Skeletal muscle tissue (tissue), 4 donors: ENCODE measurements around the gene PDCD1. TPM values are rescaled to one million over a fixed set of nuclear protein-coding genes. Genes with fewer than 3 reads are reported as not detected.
"Not testable (repeated sequence)": the region's sequence is repeated elsewhere in the genome, so short reads cannot be mapped to it uniquely, and the experiment has no call there.

Experiments used
- H3K27ac ChIP-seq: one replicate; pipeline ENCODE4 v1.7.0; 2013; ENCODE audit warnings: mild to moderate bottlenecking, low read depth, low read length, inconsistent platforms
- H3K27me3 ChIP-seq, 3 donors: one replicate each; pipeline ENCODE4 v1.7.0; 2013; ENCODE audit warnings: low read length in 3 of 3; ENCODE audit not compliant: control insufficient read depth in 3 of 3, insufficient read depth in 3 of 3
- H3K36me3 ChIP-seq, 3 donors: one replicate each; pipeline ENCODE4 v1.7.0; 2013; ENCODE audit warnings: low read length in 3 of 3; ENCODE audit not compliant: control insufficient read depth in 3 of 3, insufficient read depth in 3 of 3
- H3K4me1 ChIP-seq, 3 donors: one replicate each; pipeline ENCODE4 v1.7.0; 2013; ENCODE audit warnings: low read length in 3 of 3, mild to moderate bottlenecking in 3 of 3; ENCODE audit not compliant: control insufficient read depth in 3 of 3, insufficient read depth in 3 of 3
- H3K4me3 ChIP-seq, 3 donors: one replicate each; pipeline ENCODE4 v1.7.0; 2013; ENCODE audit warnings: low read length in 3 of 3
- H3K9ac ChIP-seq, 3 donors: one replicate each; pipeline ENCODE4 v1.7.0; 2013; ENCODE audit warnings: low read length in 3 of 3, mild to moderate bottlenecking in 3 of 3, moderate library complexity in 2 of 3, low read depth in 1 of 3
- H3K9me3 ChIP-seq, 3 donors: one replicate each; pipeline ENCODE4 v1.7.0; 2013; ENCODE audit warnings: low read length in 3 of 3; ENCODE audit not compliant: control insufficient read depth in 3 of 3
- total RNA-seq: library from RNA; depleted of rRNA; stranded (reverse); fragments of >200 nt; gene quantifications from one replicate; pipeline ENCODE4 v1.2.3, GENCODE V29; 2014
- donor health status: Osteomylitis.

The PDCD1 gene
- total RNA-seq = not detected

GRCh38 chr2:241858206-241859016 is at the start of gene PDCD1:
PDCD1 (minus strand) TSS chr2:241858894; CDS start chr2:241858838, 56 bp downstream.
- Histone ChIP-seq H3K9ac (peak within 1 kb of the TSS; percentile 33 to 79 (median 71)), H3K27ac (peak within 1 kb of the TSS; percentile 94), H3K4me1 (peaks cover 14 to 38% (median 21%) of the 10 kb centered on the region in 3 donors), H3K4me3 (peak within 1 kb of the TSS; percentile 49 to 68 (median 51)), H3K36me3 (no peaks in the 10 kb centered on the region), H3K9me3 (no peaks in the 10 kb centered on the region), H3K27me3 (peaks cover 7 to 17% (median 10%) of the 10 kb centered on the region in 3 donors)

- not testable (repeated sequence) for H3K9me3 ChIP-seq, H3K9ac ChIP-seq, H3K36me3 ChIP-seq, H3K4me1 ChIP-seq, H3K4me3 ChIP-seq, H3K27ac ChIP-seq
- H3K27me3 ChIP-seq = peaks cover 0 to 12% (median 0%) of the 10 kb centered on the region in 3 donors
These were observed 49.1 kb upstream of the PDCD1 start for GRCh38 chr2:241907831-241908230.

GRCh38 chr2:241906826-241907570 is 48.3 kb upstream of the PDCD1 start:
- peaks cover 0 to under 1% (median 0%) of the 10 kb centered on the region in 3 donors for H3K4me1 ChIP-seq
- H3K27ac ChIP-seq = no peak overlapping the region
- H3K36me3 ChIP-seq = no peaks in the 10 kb centered on the region
- H3K9me3 ChIP-seq = no peaks in the 10 kb centered on the region
- H3K4me3 ChIP-seq = no peak overlapping the region
- H3K27me3 ChIP-seq = peaks cover 0 to 15% (median under 1%) of the 10 kb centered on the region in 3 donors
- no peak overlapping the region for H3K9ac ChIP-seq

- H3K4me3 ChIP-seq, H3K4me1 ChIP-seq, H3K27ac ChIP-seq, H3K9ac ChIP-seq, H3K9me3 ChIP-seq, H3K36me3 ChIP-seq: not testable (repeated sequence)
- peaks cover 0 to 17% (median 6%) of the 10 kb centered on the region in 3 donors for H3K27me3 ChIP-seq
These were observed 47.7 kb upstream of the PDCD1 start for GRCh38 chr2:241906378-241906770.

- no peak overlapping the region for H3K9ac ChIP-seq
- no peaks in the 10 kb centered on the region for H3K36me3 ChIP-seq
- H3K4me3 ChIP-seq = no peak overlapping the region
- H3K4me1 ChIP-seq = peaks cover 0 to 6% (median 0%) of the 10 kb centered on the region in 3 donors
- H3K9me3 ChIP-seq = no peaks in the 10 kb centered on the region
- no peak overlapping the region for H3K27ac ChIP-seq
- H3K27me3 ChIP-seq = peaks cover 3 to 17% (median 11%) of the 10 kb centered on the region in 3 donors
These were observed 47.2 kb upstream of the PDCD1 start for GRCh38 chr2:241905716-241906377.

- peaks cover 3 to 23% (median 19%) of the 10 kb centered on the region in 3 donors for H3K27me3 ChIP-seq
- no peaks in the 10 kb centered on the region for H3K9me3 ChIP-seq
- H3K4me1 ChIP-seq = peaks cover 4 to 11% (median 5%) of the 10 kb centered on the region in 3 donors
- no peak overlapping the region for H3K4me3 ChIP-seq
- no peak overlapping the region for H3K27ac ChIP-seq
- H3K36me3 ChIP-seq = no peaks in the 10 kb centered on the region
- H3K9ac ChIP-seq = no peak overlapping the region
These were observed 46.4 kb upstream of the PDCD1 start for GRCh38 chr2:241904791-241905710.

GRCh38 chr2:241904011-241904718 is 45.5 kb upstream of the PDCD1 start:
- Histone ChIP-seq H3K9me3 (no peaks in the 10 kb centered on the region), H3K27me3 (peaks cover 5 to 29% (median 25%) of the 10 kb centered on the region in 3 donors), H3K4me1 (peaks cover 7 to 18% (median 9%) of the 10 kb centered on the region in 3 donors), H3K9ac (no peak overlapping the region), H3K27ac (no peak overlapping the region), H3K36me3 (no peaks in the 10 kb centered on the region), H3K4me3 (no peak overlapping the region)

- Histone ChIP-seq H3K9ac (no peak overlapping the region), H3K9me3 (no peaks in the 10 kb centered on the region), H3K36me3 (no peaks in the 10 kb centered on the region), H3K27ac (no peak overlapping the region), H3K4me1 (peaks cover 12 to 26% (median 14%) of the 10 kb centered on the region in 3 donors), H3K27me3 (peaks cover 11 to 32% (median 31%) of the 10 kb centered on the region in 3 donors), H3K4me3 (no peak overlapping the region)
These were observed 44.7 kb upstream of the PDCD1 start for GRCh38 chr2:241903121-241904010.
